ENCODE results near the gene AIP.
"Not testable (repeated sequence)": the region's sequence is repeated elsewhere in the genome, so short reads cannot be mapped to it uniquely, and the experiment has no call there.

AIP gene

DNA sequence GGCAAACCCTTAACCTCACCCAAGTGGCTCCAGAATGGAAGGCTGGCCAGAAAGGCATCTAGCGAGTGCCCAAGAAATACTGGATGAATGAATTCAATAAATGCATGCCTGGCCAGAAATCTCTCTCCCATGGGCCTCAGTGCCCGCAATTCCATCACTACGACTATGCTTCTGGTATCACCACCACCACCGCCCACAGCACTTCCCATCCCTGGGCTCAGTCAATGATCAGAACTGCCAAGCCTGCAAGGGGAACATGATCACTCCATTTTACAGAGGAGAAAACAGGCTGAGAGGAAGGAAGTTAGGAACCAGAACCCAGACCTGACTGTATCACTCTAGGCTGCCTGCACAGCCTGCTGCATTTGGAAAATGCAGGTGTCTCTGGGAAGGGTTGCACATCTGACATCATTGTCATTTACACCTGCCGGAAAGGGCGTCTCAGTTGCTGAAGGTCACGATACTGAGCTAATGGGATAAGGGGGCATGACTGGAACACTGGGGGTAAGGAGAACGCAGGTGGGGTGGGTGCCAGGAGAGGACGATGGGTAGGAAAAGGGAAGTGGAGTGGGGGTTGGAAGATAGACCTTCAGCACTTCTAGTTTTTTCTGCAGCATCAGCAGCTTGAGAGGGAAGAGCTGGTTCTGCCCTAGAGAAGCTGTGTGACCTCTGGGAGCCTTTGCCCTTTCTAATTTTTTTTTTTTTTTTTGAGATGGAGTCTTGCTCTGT lies 33.5 kb upstream of the AIP start:
- DNase-seq: no peak

DNA sequence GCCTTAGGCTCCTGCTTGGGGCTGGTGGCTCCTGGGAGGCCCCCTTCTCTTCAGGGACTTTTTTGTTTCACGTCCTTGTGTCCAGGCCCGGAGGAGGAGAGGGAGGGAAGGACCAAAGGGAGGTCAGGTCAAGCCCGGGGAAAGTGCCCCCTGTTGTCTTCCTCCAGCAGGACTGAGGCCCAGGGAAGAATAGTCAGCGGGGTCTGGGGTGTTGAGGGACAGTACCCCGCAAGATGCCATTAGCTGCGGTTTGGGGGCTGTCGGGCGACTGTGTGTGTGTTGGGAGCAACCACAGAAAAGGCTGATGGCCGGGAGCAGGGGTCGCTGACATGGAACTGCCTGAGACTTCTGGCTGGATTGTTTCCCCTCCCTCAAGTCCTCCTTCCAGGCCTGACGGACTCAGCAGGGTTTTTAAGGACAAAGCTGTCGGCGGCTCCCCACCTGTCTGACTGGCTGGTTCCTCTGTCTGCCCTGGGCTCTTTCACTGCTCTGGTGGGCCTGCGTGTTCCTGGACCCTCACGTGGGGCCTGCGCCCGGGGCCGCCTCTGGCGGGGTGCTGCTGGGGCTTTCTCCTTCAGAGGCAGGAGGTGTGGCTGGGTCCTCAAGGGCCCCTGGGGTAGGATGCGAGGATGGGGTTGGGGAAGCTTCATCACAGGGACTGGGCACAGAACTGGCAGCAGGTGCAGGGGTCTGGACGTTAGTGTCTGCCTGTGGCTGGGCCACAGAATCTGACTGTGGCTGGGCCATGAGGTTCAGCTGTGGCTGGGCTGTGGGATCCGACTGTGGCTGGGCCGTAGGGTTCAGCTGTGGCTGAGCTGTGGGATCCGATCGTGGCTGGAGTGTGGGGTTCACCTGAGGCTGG lies 31.8 kb upstream of the AIP start:
- DNase-seq: no peak

DNA sequence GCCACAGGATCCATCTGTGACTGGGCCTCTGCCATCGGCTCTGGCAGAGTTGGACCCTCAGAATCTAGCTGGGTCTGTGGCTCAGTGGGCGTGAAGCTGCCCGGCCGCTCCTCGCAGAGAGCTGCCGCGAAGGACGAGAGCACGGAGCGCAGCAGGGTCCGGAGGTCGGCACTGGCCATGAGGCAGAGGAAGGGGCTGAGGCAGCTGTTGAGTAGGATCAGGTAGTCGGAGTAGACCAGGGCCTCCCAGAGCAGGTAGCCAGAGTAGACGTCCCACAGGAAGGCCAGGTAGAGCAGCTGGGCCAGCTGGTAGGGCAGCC lies 31.2 kb upstream of the AIP start:
- no peak for DNase-seq

DNA sequence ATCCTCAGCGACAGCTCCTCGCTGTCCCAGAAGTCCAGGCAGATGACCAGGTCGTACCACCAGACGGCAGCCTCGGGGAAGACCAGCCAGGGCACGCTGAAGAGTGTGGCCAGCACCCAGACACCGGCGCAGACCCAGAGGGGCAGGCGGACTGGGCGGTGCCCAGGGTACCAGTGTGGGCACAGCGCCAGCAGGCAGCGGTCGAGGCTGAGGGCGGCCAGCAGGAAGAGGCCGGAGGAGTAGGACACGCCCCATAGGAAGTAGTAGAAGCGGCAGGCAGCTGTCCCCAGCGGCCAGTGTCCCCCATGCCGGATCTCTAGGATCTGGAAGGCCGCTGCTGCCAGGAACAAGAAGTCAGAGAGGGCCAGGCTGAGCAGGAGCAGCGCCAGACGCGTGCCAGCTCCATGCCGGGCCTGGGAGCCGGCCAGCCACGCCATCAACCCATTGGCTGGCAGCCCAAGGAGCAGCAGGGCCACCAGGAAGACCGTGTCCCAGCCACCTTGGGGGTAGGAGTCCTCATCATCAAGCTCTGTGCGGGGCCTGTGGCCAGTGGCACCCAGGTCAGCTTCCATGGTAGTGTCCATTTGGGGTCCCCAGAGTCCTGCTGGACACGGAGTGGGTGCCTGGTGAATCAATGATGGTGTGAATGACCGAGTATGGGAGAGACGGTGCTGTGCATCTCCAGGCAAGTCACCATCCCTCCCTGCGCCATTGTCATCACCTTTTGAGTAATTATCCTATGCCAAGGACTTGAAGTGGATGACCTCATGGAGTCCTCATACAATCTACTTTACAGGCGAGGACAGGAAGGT lies 30.5 kb upstream of the AIP start, which contains the start of gene GPR152:
Gene GPR152 (minus strand): TSS at position 589 of the 812 bp plus-strand sequence. CDS start 5 bp downstream, at position 584.
- no peak for DNase-seq

GRCh38 chr11:67453816-67454732 lies 28.8 kb upstream of the AIP start:
- DNase-seq: no peak

GRCh38 chr11:67455054-67455453 lies 27.8 kb upstream of the AIP start, which contains the start of gene CABP4:
Gene CABP4, plus strand, starts transcription at chr11:67455354. Its CDS starts 70 bp downstream, at chr11:67455424.
- no peak for DNase-seq

DNA sequence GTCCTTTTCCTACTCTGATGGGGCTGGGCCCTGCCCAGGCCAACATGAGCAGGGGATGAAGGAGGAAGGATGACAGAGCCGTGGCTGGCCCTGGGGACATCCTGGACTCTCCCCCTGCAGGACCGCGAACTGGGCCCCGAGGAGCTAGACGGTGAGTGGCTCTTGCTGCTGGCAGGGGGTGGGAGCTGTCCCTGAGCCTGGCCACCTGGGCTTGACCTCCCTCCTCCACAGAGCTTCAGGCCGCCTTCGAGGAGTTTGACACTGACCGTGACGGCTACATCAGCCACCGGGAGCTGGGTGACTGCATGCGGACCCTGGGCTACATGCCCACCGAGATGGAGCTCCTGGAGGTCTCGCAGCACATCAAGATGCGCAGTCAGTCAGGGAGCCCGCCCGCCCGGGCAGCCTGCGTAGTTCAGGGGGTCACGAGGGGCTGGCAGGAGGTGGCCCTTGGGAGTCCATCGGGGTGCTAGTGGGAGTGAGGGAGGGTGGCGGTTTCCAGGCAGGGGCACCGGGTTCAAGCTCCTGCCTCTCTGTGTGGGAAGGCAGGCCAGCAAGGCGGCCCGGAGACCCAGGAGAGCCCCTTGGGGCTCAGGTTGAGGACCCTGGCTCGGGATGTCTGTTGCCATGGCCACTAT lies 26.6 kb upstream of the AIP start:
- DNase-seq: no peak

- no peak for DNase-seq
These were observed 25.4 kb upstream of the AIP start for GRCh38 chr11:67457453-67457852.

DNA sequence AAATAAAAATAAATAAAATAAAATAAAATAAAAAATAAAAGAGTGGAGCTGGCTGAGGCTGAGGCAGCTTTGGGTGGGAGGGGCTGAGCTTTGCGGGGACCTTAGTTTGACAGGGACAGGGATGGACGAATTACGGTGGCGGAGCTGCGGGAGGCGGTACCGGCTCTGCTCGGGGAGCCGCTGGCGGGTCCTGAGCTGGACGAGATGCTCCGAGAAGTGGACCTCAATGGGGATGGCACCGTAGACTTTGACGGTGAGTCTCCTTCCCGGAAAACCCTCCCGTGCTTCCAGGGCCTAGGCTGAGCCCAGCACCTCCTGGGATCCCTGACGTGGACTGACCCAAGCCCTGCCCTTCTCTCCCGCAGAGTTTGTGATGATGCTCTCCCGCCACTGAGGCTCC lies 24.6 kb upstream of the AIP start:
- no peak for DNase-seq

- no peak for DNase-seq
These were observed 19.6 kb upstream of the AIP start for GRCh38 chr11:67463186-67463585.

GRCh38 chr11:67463680-67464410 lies 19.0 kb upstream of the AIP start:
- no peak for DNase-seq

DNA sequence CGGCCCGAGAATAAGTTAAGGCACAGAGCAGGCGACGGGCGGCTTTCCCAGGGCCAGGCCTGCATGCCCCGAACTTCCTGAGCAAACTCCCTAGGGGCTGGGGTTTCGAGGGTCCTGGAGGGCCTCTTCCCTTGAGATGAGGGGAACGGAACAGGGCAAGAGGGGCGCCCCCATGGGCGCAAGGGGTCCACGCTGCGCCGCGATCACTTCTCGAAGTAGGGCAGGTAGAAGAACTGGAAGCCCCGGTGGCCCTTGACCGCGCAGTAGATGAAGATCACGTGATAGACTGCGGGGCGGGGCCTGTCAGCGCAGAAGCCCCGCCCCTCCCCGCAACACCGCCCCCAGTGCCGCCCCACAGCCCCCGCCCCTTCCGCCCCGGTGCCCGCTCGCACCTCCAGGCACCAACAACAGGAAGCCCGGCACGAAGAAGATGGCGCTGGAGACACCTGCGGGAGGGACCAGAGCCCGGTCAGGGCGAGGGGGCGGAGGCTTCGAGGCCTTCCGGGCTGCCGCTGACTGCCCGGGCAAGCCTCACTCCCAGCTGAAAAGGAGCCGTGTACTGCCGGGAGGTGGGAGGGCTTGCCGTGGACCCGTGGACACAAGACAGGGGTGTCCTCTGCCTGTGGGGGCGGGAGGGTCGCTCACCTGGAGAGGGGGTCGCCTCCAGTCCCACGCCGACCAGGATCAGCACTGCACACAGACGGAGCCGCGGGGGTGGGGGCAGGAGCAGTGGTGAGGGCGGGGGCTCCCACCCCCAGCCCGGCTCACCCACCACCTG lies 18.2 kb upstream of the AIP start:
- DNase-seq: peak; percentile 90

- DNase-seq: no peak
These were observed 17.7 kb upstream of the AIP start for GRCh38 chr11:67465189-67465510.

DNA sequence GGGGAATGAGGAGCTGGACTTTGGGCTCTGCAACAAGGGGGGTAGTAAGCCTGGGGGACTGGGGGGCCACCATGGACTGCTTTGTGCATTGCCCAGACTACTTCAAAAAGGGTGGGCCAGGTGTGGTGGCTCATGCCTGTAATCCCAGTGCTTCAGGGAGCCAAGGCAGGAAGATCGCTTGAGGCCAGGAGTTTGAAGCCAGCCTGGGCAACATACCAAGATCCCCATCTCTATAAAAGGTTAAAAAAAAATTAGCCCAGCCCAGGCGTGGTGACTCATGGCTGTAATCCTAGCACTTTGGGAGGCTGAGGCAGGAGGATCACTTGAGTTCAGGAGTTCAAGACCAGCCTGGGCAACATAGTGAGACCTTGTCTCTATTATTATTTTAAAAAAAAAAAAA lies 17.3 kb upstream of the AIP start:
- DNase-seq: not testable (repeated sequence)

GRCh38 chr11:67466367-67466766 lies 16.5 kb upstream of the AIP start:
- DNase-seq: no peak

DNA sequence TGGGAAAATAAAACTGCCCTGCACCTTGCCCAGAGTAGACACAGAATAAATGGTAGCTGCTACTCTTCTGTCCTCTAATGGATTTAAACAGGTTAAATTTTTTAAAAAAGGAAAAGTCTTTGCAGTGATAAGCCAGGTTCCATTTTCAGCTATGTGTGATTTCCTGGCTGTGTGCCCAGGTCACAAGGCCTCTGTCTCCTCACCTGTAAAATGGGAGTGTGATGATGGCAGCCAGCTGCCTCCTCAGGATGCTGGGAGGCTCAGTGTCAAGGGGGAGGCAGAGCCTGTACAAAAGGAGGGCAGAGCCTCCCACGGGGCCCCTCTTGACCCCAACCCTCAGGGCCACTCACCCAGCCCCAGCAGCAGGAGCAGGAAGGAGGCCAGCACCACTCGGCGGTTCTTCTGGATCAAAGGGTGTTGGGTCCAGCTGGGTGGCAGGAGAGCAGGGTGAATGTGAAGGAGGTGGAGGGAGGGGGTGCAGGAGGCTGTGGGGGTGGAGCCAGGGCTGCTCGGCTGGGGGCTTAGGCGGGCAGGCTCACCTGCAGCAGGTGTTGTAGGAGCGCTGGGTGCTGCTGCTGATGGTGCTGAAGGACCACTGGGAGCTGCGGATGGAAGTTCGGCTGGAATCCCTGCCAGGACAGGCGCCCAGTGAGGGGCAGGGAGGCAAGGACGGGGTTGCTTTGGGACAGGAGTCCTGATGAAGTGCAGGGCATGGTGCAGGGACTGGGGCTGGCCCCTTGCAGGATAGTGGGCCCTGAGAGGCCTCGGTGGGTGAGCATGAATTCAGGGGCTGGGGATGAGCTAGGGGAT lies 15.7 kb upstream of the AIP start:
- DNase-seq: no peak

DNA sequence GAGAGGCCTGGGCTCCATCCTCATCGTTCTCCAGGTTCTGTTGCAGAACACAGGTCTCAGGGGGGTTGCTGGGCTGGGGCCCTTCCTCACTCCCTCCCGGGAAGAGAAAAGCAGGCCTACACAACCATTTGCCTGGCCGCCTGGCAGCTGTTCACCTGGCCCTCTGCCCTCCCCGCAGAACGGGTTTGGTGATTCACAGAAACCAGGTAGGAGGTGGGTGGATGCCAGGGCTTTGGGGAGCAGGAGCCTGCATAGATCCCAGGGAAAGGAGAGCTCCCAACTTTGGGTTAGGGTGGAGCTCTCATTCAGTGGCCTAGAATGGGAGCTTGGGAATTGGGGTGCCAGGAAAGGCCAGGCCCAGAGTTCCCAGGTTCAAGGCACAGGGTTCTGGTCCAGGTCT lies 14.8 kb upstream of the AIP start:
- DNase-seq: peak; percentile 41

DNA sequence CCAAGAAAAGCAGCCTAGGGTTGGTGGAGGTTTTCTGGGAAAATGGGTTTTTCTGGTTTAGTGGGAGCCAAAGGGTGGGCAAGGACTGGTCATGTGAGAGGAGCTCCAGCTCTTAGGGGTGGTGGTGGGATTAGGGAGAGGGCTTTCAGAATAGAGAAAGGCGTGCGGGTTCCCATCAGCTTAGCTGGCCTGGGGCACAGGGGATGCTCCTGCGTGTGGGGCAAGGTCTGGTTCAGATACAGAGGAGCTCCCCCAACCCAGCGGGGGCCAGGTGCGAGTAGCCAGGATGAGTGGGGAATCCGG lies 14.4 kb upstream of the AIP start:
- DNase-seq: no peak

DNA sequence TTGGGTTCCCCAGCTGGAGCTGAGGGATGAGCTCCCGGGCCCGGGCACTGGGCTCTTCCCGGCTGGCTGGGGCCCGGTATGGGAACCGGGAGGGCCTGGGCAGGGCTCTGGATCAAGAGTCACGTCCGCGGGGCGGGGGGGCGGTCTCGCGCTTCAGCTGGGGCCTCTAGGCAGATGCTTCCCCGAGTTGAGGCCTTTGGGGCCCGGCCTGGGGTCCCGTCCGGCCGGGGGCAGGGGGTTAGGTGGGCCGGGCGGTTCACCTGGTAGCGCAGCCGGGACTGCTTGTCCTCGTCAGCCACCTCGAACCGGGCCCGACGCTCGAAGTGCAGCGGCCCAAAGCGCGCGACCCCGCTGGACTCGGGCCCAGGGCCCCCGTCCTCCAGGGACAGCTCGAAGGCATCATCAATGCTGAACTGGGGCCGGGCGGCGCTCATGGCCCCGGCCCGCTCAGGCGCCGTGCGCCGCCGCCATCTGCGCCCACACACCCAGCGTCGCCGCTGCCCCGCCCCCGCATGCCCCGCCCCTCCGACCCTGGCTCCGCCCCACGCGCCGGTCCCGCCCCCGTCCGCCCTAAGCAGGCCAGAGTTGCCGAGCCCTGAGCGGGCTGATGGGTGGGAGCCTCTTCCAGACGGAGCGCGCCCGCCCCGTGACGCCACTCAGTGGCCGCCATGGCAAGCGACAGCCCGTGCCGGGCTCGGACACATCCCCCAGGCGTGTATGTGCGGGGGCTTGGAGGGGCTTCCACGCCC lies 13.9 kb upstream of the AIP start, which contains the start of gene TMEM134:
Gene TMEM134 (minus strand): TSS at position 493 of the 749 bp plus-strand sequence. CDS start 59 bp downstream, at position 434.
- DNase-seq: peak; percentile 90

Measured in activated naive CD4-positive, alpha-beta T cell treated with Interleukin-2 at 50 U/mL for 16 hours (primary cell).